Glomerular visceral epithelial cell (primary cell): ENCODE measurements around the gene TFDP2.
"Not testable (repeated sequence)": the region's sequence is repeated elsewhere in the genome, so short reads cannot be mapped to it uniquely, and the experiment has no call there.

Experiments
- DNase-seq: peaks from one replicate; pipeline ENCODE4 v3.0.0-alpha.2; 2016; ENCODE audit errors: extremely low spot score

TFDP2 gene

GRCh38 chr3:142021127-142021526 is 128.2 kb downstream of the TFDP2 start:
- DNase-seq: no peak

GRCh38 chr3:142019794-142020320 is 129.5 kb downstream of the TFDP2 start:
- no peak for DNase-seq

- no peak for DNase-seq
Observed at GRCh38 chr3:142013993-142014392, 135.4 kb downstream of the TFDP2 start.

GRCh38 chr3:142013326-142013980 is 135.9 kb downstream of the TFDP2 start:
- no peak for DNase-seq

- no peak for DNase-seq
Observed at GRCh38 chr3:142009029-142009428, 140.3 kb downstream of the TFDP2 start.

- no peak for DNase-seq
Observed at GRCh38 chr3:142007710-142008399, 141.5 kb downstream of the TFDP2 start.

- DNase-seq: not testable (repeated sequence)
Observed at GRCh38 chr3:142004957-142005356, 144.4 kb downstream of the TFDP2 start.

- no peak for DNase-seq
Observed at GRCh38 chr3:142004025-142004424, 145.3 kb downstream of the TFDP2 start.

- DNase-seq: no peak
Observed at GRCh38 chr3:142003291-142003690, 146.1 kb downstream of the TFDP2 start.

- DNase-seq: no peak
Observed at GRCh38 chr3:142000325-142000870, 148.9 kb downstream of the TFDP2 start.

- DNase-seq: no peak
Observed at GRCh38 chr3:141998669-141999290, 150.6 kb downstream of the TFDP2 start.

- DNase-seq: no peak
Observed at GRCh38 chr3:141996437-141996836, 152.9 kb downstream of the TFDP2 start.

GRCh38 chr3:141994856-141995255 is 154.5 kb downstream of the TFDP2 start:
- no peak for DNase-seq

GRCh38 chr3:141992512-141992911 is 156.8 kb downstream of the TFDP2 start:
- DNase-seq: no peak

- no peak for DNase-seq
Observed at GRCh38 chr3:141986548-141987107, 162.7 kb downstream of the TFDP2 start.

GRCh38 chr3:141981084-141981483 is 168.3 kb downstream of the TFDP2 start:
- DNase-seq: no peak

GRCh38 chr3:141979050-141979671 is 170.2 kb downstream of the TFDP2 start:
- DNase-seq: peak; percentile 20

- DNase-seq: not testable (repeated sequence)
Observed at GRCh38 chr3:141974777-141975176, 174.6 kb downstream of the TFDP2 start.

GRCh38 chr3:141972399-141972798 is 176.9 kb downstream of the TFDP2 start:
- no peak for DNase-seq

GRCh38 chr3:141971571-141971970 is 177.8 kb downstream of the TFDP2 start:
- no peak for DNase-seq

GRCh38 chr3:141969711-141970110 is 179.6 kb downstream of the TFDP2 start:
- DNase-seq: no peak

- no peak for DNase-seq
Observed at GRCh38 chr3:141965471-141965870, 183.9 kb downstream of the TFDP2 start.
